IPS DF 19.7 (cell line): ENCODE measurements around the gene HDAC9.

Experiments
- DNase-seq: peaks from one replicate; pipeline ENCODE4 v3.0.0-alpha.2; 2013; ENCODE audit warnings: low read depth, low spot score

HDAC9 gene

GRCh38 chr7:18553605-18554003, 58.1 kb downstream of the HDAC9 start:
- no peak for DNase-seq

- DNase-seq: no peak
Observed at GRCh38 chr7:18555120-18555519, 59.6 kb downstream of the HDAC9 start.

GRCh38 chr7:18555968-18556367, 60.4 kb downstream of the HDAC9 start:
- no peak for DNase-seq

- DNase-seq: no peak
Observed at GRCh38 chr7:18558503-18558902, 63.0 kb downstream of the HDAC9 start.

GRCh38 chr7:18558910-18559309, 63.4 kb downstream of the HDAC9 start:
- DNase-seq: no peak

GRCh38 chr7:18559756-18560155, 64.2 kb downstream of the HDAC9 start:
- no peak for DNase-seq

- DNase-seq: no peak
Observed at GRCh38 chr7:18564779-18565178, 69.2 kb downstream of the HDAC9 start.

- no peak for DNase-seq
Observed at GRCh38 chr7:18565337-18565736, 69.8 kb downstream of the HDAC9 start.

GRCh38 chr7:18566205-18566604, 70.7 kb downstream of the HDAC9 start:
- DNase-seq: no peak

- DNase-seq: no peak
Observed at GRCh38 chr7:18566829-18567228, 71.3 kb downstream of the HDAC9 start.

- no peak for DNase-seq
Observed at GRCh38 chr7:18570441-18570840, 74.9 kb downstream of the HDAC9 start.

GRCh38 chr7:18570890-18571478, 75.4 kb downstream of the HDAC9 start:
- no peak for DNase-seq

- DNase-seq: no peak
Observed at GRCh38 chr7:18572154-18572553, 76.6 kb downstream of the HDAC9 start.

- DNase-seq: no peak
Observed at GRCh38 chr7:18572885-18573284, 77.3 kb downstream of the HDAC9 start.

GRCh38 chr7:18573410-18574234, 78.1 kb downstream of the HDAC9 start:
- no peak for DNase-seq

GRCh38 chr7:18574235-18574540, 78.6 kb downstream of the HDAC9 start:
- no peak for DNase-seq

- DNase-seq: no peak
Observed at GRCh38 chr7:18574676-18575075, 79.1 kb downstream of the HDAC9 start.

GRCh38 chr7:18575622-18576572, 80.3 kb downstream of the HDAC9 start:
- DNase-seq: no peak

- DNase-seq: no peak
Observed at GRCh38 chr7:18577096-18577771, 81.7 kb downstream of the HDAC9 start.

GRCh38 chr7:18579698-18580097, 84.1 kb downstream of the HDAC9 start:
- DNase-seq: no peak

- no peak for DNase-seq
Observed at GRCh38 chr7:18580950-18581349, 85.4 kb downstream of the HDAC9 start.

GRCh38 chr7:18583305-18583704, 87.8 kb downstream of the HDAC9 start:
- no peak for DNase-seq
